ENCODE results near the gene TLE6. TPM values are rescaled to one million over a fixed set of nuclear protein-coding genes. Genes with fewer than 3 reads are reported as not detected.

TLE6 gene
- total and polyA plus RNA-seq, 2 experiments from 2014 or later, result 35.4 to 42.8 TPM

- no peaks in the 10 kb centered on the region for H3K27me3 ChIP-seq
- H3K4me1 ChIP-seq (ENCODE audit: low read depth), result peaks cover 4% of the 10 kb centered on the region
- DNase-seq (ENCODE audit: low read depth in 1 of 2, low spot score in 1 of 2), result no peak
- no peaks in the 10 kb centered on the region for H3K9me3 ChIP-seq (ENCODE audit: low read depth)
- H3K4me3 ChIP-seq, result no peak overlapping the region
- TF ChIP-seq CTCF (IDR thresholded peaks at IDR 0.05; ENCODE audit: low read depth, low read length), result no peak
- no peak overlapping the region for H3K27ac ChIP-seq
- no peaks in the 10 kb centered on the region for H3K36me3 ChIP-seq
Measured at GRCh38 chr19:3017923-3018322, 40.6 kb downstream of the TLE6 start.

- Histone ChIP-seq H3K36me3 (no peaks in the 10 kb centered on the region), H3K4me1 (ENCODE audit: low read depth) (no peaks in the 10 kb centered on the region), H3K4me3 (no peak overlapping the region), H3K27me3 (no peaks in the 10 kb centered on the region), H3K27ac (no peak overlapping the region), H3K9me3 (ENCODE audit: low read depth) (no peaks in the 10 kb centered on the region)
- DNase-seq (ENCODE audit: low read depth in 1 of 2, low spot score in 1 of 2), result no peak
- no peak for TF ChIP-seq CTCF (IDR thresholded peaks at IDR 0.05; ENCODE audit: low read depth, low read length)
Measured at GRCh38 chr19:3019211-3019854, 42.0 kb downstream of the TLE6 start.

DNA sequence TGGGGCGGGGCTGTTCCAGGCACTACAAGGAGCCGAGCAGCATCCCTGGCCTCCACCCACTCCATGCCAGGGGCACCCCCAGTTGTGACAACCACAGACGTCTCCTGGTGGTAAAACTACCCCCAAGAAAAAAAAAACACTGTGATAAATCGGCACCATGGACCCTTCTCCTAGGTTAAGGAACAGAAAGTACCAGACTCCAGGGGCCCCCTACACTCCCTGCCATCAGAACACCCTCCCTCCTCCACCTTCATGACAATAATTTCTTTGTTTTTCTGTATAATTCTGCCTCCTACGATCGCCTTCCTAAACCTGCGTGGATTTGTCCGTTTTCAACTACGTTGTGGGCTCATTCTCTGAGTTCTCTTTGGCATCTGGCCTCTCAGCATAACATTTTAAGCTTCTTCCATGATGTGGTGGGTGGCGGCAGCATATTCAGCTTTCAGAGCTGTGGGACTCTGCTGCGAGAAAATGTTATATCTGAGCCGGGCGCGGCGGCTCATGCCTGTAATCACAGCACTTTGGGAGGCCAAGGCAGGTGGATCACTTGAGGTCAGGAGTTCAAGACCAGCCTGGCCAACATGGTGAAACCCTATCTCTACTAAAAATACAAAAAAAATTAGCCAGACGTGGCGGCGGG lies 43.1 kb downstream of the TLE6 start:
- no peak for DNase-seq (ENCODE audit: low read depth in 1 of 2, low spot score in 1 of 2)
- Histone ChIP-seq H3K9me3 (ENCODE audit: low read depth) (no peaks in the 10 kb centered on the region), H3K4me1 (ENCODE audit: low read depth) (peaks cover 9% of the 10 kb centered on the region), H3K27me3 (no peaks in the 10 kb centered on the region), H3K36me3 (no peaks in the 10 kb centered on the region), H3K4me3 (no peak overlapping the region), H3K27ac (no peak overlapping the region)
- no peak for TF ChIP-seq CTCF (IDR thresholded peaks at IDR 0.05; ENCODE audit: low read depth, low read length)

GRCh38 chr19:3024509-3024869 lies 47.1 kb downstream of the TLE6 start:
- Histone ChIP-seq H3K27me3 (peaks cover 7% of the 10 kb centered on the region), H3K4me3 (no peak overlapping the region), H3K36me3 (no peaks in the 10 kb centered on the region), H3K4me1 (ENCODE audit: low read depth) (peaks cover 10% of the 10 kb centered on the region), H3K9me3 (ENCODE audit: low read depth) (no peaks in the 10 kb centered on the region), H3K27ac (no peak overlapping the region)
- DNase-seq (ENCODE audit: low read depth in 1 of 2, low spot score in 1 of 2), result no peak
- no peak for TF ChIP-seq CTCF (IDR thresholded peaks at IDR 0.05; ENCODE audit: low read depth, low read length)

DNA sequence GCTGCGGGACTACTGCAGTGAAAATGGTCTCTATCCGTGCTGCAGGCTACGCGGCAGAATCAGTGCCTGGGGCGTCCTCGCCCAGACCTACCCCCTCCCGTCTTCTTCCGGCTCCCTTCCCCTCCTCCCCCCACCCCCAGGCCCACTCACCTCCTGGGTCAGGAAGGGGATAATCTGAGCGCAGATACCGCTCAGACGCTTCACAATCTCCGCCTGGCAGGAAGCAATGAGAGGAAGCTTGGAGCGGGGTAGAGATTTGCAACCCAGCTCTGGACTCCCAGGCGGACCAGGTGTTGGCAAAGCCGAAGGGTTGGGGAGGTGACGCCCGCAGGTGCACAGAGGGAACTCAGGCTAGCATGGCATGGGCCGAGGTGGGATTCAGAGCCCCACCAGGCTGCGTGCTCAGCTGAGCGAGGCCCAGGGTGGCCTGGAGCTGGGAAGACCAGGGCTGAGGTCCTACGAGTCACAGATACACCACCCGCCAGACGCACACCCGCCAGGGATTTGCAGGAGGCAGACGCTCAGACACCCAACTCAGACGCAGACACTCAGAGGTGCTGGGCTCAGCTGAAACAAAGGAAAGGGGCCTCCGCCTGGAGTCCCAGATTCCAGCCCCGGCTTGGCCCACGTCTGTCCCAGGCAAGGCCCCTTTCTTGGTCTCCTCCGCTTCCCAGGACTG lies 47.6 kb downstream of the TLE6 start:
- DNase-seq (ENCODE audit: low read depth in 1 of 2, low spot score in 1 of 2), result no peak
- TF ChIP-seq CTCF (IDR thresholded peaks at IDR 0.05; ENCODE audit: low read depth, low read length), result no peak
- peaks cover 10% of the 10 kb centered on the region for H3K4me1 ChIP-seq (ENCODE audit: low read depth)
- no peak overlapping the region for H3K4me3 ChIP-seq
- H3K27me3 ChIP-seq, result peaks cover 7% of the 10 kb centered on the region
- H3K9me3 ChIP-seq (ENCODE audit: low read depth), result no peaks in the 10 kb centered on the region
- H3K36me3 ChIP-seq, result no peaks in the 10 kb centered on the region
- no peak overlapping the region for H3K27ac ChIP-seq
